NCI-H2227 treated with DMSO at 0.1 percent for 48 hours (cell line): ENCODE results near the gene SLC6A3.

ENCODE experiments used
- DNase-seq: peaks from one replicate; lab custom pipeline; 2025; lab: John Stamatoyannopoulos, UW

The SLC6A3 gene

DNA sequence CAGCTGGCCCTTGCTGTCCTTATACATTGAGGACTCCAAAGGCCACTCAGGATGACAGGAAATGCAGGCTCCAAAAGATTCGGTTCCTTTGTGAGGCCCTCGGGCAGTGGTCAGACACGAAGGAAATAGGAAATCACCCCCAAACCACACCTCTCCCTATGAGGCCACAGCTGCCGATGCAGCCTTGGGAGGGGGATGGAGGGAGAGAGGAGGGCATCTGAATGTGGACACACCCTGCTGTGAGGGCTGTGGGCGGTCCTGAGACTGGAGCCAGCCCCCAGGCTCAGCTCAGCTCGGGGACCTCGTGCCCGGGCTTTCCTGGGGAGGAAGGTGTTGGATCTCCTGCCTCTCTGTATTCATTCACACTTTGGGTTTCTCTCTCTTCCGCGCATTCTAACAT, 97.7 kb downstream of the SLC6A3 start:
- no peak for DNase-seq

- DNase-seq = no peak
Observed at GRCh38 chr5:1346627-1347440, 98.4 kb downstream of the SLC6A3 start.

DNA sequence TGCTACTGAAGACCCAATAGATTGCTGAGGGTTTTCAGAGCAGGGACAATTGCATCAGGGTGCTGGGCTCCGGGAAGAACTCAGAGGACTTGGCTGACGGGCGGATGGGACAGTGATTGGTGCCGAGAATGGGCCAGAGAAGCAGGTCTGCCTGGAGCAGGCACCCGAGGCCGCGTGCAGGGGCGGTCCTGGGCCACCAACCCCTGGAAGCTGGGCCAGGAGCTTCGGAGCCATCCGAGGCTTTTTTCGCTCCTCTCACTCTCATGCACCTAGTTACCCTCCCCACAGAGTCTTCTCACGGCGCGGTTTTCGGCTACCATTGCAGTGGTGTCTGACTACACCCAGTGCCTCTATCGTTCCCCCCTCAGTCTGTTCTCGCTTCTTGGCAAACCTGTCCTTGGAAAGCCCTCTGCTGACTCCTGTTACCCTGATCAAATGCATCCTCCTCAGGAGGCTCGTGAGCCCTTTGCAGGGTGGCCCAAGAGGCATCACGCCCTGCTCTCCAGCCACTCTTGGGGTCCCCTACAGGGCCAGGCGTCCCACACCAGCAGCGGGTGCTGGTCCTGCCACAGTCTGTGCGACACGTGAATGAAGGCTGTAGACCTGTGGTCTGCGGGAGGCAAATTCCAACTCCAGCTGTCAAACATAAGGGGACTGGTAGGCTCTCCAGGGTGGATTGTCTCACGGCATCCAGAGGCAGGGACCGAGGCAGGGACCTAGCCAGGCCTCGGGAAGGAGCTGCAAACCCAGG, 99.2 kb downstream of the SLC6A3 start:
- DNase-seq = no peak

DNA sequence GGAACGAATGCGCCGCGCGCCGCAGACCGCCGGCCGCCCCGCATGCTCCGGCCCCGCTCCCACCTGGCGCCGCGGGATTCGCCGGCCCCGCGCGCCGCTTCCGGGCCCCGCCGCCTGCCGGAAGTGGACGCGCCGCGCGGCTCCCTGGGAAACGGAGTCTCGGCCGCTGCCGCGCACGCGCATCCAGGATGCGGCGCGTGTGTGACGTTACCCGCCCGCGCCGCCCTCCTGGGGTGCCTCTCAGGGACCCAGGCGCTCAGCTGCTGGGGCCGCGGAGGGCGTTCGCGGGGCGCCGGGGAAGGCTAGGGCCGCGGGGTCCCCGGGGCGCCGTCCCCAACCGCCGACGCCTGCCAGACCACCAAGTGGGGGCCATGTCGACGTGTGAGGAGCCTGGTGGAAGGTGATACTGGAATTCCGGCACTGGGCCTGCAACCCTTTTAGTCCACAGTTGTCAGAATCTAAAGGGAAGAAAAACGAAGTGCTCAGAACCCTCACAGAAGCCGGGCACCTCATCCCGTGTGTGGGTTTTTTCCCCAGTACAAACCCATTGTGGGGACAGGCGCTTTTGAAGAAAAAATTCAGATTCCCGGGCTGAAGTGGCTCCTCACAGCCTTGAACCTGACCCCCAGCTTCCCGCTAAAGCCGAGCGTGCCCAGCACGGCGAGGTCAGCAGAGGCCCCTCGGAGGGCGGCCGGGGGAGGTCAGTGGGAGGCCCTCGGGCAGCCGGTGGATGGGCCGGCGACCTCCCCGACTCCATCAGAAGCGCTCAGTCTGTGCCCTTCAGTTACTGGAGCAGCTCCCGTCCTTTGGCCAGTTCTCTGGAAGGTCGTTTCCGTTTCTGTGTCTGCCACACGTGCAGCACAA, 100.0 kb downstream of the SLC6A3 start, which contains the start of gene CLPTM1L:
Gene CLPTM1L, minus strand, starts transcription at position 125 of the 864 bp plus-strand sequence. CDS start 258 bp downstream, outside the sequence.
- DNase-seq = peak; percentile 67

DNA sequence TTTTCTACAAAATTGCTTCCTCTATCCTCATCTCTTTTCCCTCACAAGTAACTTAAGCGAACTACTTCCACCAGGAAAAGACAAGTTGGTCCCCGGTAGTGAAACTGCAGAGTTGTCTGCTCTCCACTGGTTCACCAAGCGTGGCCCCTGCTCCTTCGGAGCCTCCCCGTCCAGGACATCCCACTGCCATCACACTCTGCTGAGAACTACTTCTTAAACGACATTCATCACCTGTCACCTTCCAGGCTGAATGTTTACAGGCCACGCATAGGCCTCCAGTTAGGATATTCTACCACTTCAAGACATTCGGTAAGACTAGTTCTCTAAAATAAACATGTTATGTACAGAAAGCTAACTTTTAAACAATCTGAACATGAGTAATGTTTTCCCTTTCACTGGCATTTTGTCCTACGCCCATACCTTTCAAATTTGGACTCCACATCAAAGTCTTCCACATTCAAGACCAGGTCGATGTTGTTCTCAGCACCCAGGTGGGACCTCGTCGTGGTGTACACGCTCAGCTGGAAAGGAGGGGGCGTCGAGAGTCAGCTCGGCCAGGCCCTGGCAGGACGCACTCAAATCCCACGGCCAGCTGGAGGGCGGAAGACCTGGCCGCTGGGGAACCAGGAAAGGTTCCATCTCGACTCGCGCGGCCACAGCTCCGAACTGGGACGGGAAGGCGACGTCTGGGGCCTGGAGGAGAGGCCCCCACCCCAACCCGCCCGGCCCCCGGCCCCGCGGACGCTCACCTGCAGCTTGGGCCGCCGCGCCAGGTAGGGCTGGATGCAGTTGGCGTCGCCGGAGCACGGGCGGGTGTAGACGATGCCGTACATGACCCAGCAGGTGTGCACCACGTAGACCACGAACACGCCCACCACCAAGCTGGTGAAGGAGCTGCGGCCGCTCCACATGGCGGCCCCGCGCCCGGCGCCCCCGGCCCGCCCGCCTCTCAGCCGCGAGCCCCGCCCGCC, 101.0 kb downstream of the SLC6A3 start:
- DNase-seq = no peak

GRCh38 chr5:1343315-1343751, 101.9 kb downstream of the SLC6A3 start:
- DNase-seq = no peak
